WTC11 (cell line): ENCODE results near the gene USH2A.

Experiments
- ATF3 ChIP-seq: sonication (generic); formaldehyde crosslinking; conservative IDR thresholded peaks from 2 replicates; pipeline ENCODE4 v1.8.1; 2022; ENCODE audit warnings: mild to moderate bottlenecking, missing genetic modification reagents
- CTCF ChIP-seq: fragments of 200-600 bp; IDR thresholded peaks from 2 replicates; pipeline ENCODE4 v1.8.0; 2022; ENCODE audit warnings: antibody characterized with exemption
- NR2C2 ChIP-seq: sonication (generic); formaldehyde crosslinking; IDR thresholded peaks from 2 replicates; pipeline ENCODE4 v1.8.0; 2022; ENCODE audit warnings: mild to moderate bottlenecking, missing genetic modification reagents
- SP1 ChIP-seq: sonication (generic); formaldehyde crosslinking; conservative IDR thresholded peaks from 2 replicates; pipeline ENCODE4 v1.8.1; 2022; ENCODE audit warnings: missing genetic modification reagents

DNA sequence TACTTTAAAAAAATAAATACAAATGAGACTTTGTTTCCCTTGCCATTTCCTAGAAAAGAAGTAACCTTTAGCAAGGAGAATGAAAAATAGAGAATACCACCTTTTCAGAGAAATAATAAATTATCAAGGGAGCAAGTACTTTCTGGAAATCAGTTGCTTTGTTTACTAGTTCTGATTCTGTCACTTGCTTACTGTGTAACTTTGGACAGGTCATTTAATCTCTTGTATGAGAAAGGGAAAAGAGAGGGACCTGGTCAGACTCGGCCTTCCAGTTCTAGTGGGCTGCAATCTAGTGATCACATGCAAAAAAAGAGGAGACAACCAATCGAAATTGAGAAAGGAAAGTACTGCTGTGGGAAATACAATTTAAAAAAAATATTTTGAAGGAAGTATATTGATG lies 822.0 kb downstream of the USH2A start:
- TF ChIP-seq CTCF (no peak), ATF3 (CRISPR knock-in tag) (no peak), NR2C2 (CRISPR knock-in tag) (no peak), SP1 (no peak)
